H1 (cell line): ENCODE results near the gene GCNA. TPM values are rescaled to one million over a fixed set of nuclear protein-coding genes. Genes with fewer than 3 reads are reported as not detected.

Experiments used
- CBX5 ChIP-seq: fragments of 300-800, 300-1000 bp; sonication (generic); IDR thresholded peaks from 2 replicates; pipeline ENCODE4 v1.7.1; 2016; ENCODE audit warnings: antibody characterized with exemption, low read length, low read depth
- CTBP2 ChIP-seq: IDR thresholded peaks from 2 replicates; pipeline ENCODE4 v1.7.0; 2011; ENCODE audit warnings: borderline replicate concordance, mild to moderate bottlenecking, moderate library complexity, mixed read lengths, low read length; ENCODE audit not compliant: insufficient read depth, insufficient read length
- KDM1A ChIP-seq: fragments of 200-600, 300-600 bp; sonication (generic); IDR thresholded peaks from 2 replicates; pipeline ENCODE4 v1.7.1; 2016; ENCODE audit warnings: mild to moderate bottlenecking, low read length, borderline replicate concordance
- SP2 ChIP-seq: IDR thresholded peaks from 2 replicates; pipeline ENCODE4 v1.6.1; 2012; ENCODE audit warnings: mild to moderate bottlenecking, low read length, inconsistent platforms
- polyA plus RNA-seq, 7 experiments: library from polyadenylated mRNA; depleted of rRNA in 3 of 7; stranded (reverse) in 5 of 7; unstranded in 2 of 7; fragments of >200 nt in 5 of 7; fragments of 200-250 nt in 2 of 7; gene quantifications; 1 replicate in 5 of 7; 2 replicates in 1 of 7; 4 replicates in 1 of 7; pipeline versions ENCODE4 v1.2.1 to v1.2.3, GENCODE V29; 2011 to 2013; ENCODE audit warnings: missing spikeins in 2 of 7, mixed read lengths in 2 of 7
- total RNA-seq: library from RNA; stranded (reverse); fragmentation: NEBNext Ultra II Directional; extraction: Animal tissue kit (Norgen Biotek cat#: 25700); gene quantifications from 2 replicates; pipeline ENCODE4 v1.2.1, GENCODE V29; 2021

The GCNA gene
- total and polyA plus RNA-seq, 2 of the 8 experiments (the other 6 are each of a cell fraction or from before 2014, with no cell fraction given) = 0.41 to 0.95 TPM

GRCh38 chrX:71581210-71581609, 3.0 kb downstream of the GCNA start (continued):
- no peak for TF ChIP-seq KDM1A
- TF ChIP-seq SP2 = no peak
- no peak for TF ChIP-seq CBX5
- TF ChIP-seq CTBP2 = no peak
